Measurements from ENCODE around the gene RPP14. TPM values are rescaled to one million over a fixed set of nuclear protein-coding genes. Genes with fewer than 3 reads are reported as not detected.

RPP14 gene
- total RNA-seq (2012; rRNA removed) = 6.6 and 11.9 TPM in 2 replicates
- polyA plus RNA-seq (2012; rRNA removed) = 6.5 and 7.8 TPM in 2 replicates
- polyA plus RNA-seq (2012; cell fraction: cytosol; rRNA removed) = 3.2 TPM in 2 replicates
- polyA plus RNA-seq (2012; cell fraction: nucleus; rRNA removed; ENCODE audit: low replicate concordance) = 1.6 and 7.7 TPM in 2 replicates
- Bru-seq, nascent RNA = percentile 71 among the genes with signal in this experiment
- BruChase-seq, experiment 1, labeled RNA remaining after a 6-hour chase = percentile 84 among the genes with signal in this experiment
- BruChase-seq, experiment 2, labeled RNA remaining after a 2-hour chase = percentile 94 among the genes with signal in this experiment
- long read RNA-seq, full-length matches to known transcripts = 14 of 16 reads
- long read RNA-seq, partial matches to known transcripts = 0 of 16 reads
- long read RNA-seq, other reads (novel, unspliced or antisense) = 2 of 16 reads

DNA sequence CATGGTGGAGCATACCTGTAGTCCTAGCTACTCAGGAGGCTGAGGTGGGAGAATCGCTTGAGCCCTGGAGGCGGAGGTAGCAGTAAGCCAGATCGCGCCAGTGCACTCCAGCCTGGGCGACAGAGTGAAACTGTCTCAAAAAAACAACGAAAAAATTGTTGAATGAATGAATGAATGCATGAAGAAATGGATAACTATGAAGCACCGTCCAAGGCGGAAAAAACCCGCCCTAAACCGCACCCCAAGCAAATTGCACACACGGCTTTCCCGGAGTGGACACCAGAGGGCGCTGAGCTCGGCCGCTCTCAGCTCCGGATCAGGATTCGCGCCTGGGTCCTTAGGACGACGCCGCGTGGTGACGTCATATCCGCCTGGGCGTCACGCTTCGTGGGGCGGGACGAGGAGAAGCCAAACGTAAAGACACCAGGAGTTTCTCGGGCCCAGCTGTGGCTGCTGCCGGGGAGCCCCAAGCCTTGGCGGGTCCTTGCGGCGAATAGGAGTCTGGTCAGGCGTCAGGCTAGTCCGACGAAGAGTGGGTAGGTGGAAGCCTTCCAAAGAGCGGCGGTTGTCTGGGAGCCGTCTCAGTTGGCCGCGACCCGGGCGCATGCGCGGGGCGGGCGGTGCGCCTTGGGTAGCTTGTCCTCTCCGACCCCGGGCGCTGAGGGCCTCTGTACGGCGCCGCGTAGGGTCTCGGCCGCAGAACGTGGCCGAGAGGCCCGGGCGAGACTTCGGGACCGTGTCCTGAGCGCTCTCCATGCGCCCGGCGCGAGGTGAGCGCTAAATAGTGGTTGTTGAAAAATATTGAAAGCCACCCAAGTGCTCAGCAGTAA is at the start of gene RPP14, which contains the start of gene HTD2:
RPP14 (plus strand) TSS at position 364 of the 830 bp plus-strand sequence. CDS start 4,085 bp downstream, outside the sequence.
HTD2 (plus strand) TSS at position 639 of the 830 bp plus-strand sequence. CDS start 11,094 bp downstream, outside the sequence.
- DNase-seq = peak; percentile 97
- Histone ChIP-seq H4K8ac (ENCODE audit: low read depth in 2 of 2, low read length in 2 of 2) (peak within 1 kb of the TSS; percentile 34 to 98), H3K36me3 (ENCODE audit: control insufficient read depth, insufficient read depth, low read length) (peaks cover 5% of the 10 kb centered on the region), H3K9me3 (ENCODE audit: control insufficient read depth, insufficient read depth, low read length) (no peaks in the 10 kb centered on the region), H2AK9ac (replicated peaks; ENCODE audit: low read depth, low read length, poor library complexity) (peak within 1 kb of the TSS; percentile 95), H3K27ac (ENCODE audit: insufficient read depth, low read length) (peak within 1 kb of the TSS; percentile 94), H3K4me1 (ENCODE audit: control insufficient read depth, insufficient read depth, low read length) (peaks cover 6% of the 10 kb centered on the region), H2AK5ac (ENCODE audit: low read depth, low read length) (peak within 1 kb of the TSS; percentile 82), H2BK15ac (ENCODE audit: low read depth, low read length) (peak within 1 kb of the TSS; percentile 4; the same call in 1 of the 3 replicates), H3K4ac (ENCODE audit: low read depth, low read length) (peak within 1 kb of the TSS; percentile 93), H4K91ac (ENCODE audit: insufficient read depth, low read depth, low read length) (peak within 1 kb of the TSS; percentile 91), H2BK20ac (ENCODE audit: low read depth, low read length) (no peak within 1 kb of the TSS), H3K9ac (ENCODE audit: low read depth, low read length) (peak within 1 kb of the TSS; percentile 93), H3K9me1 (ENCODE audit: insufficient read depth, low read length) (peaks cover 4% of the 10 kb centered on the region), H3K56ac (ENCODE audit: extremely low read depth, insufficient read depth, low read length) (peak within 1 kb of the TSS; percentile 97), H2AFZ (replicated peaks; ENCODE audit: low read length, poor library complexity) (peak within 1 kb of the TSS; percentile 98), H4K5ac (ENCODE audit: low read depth, low read length) (peak within 1 kb of the TSS; percentile 89), H2BK120ac (ENCODE audit: low read depth, low read length) (peak within 1 kb of the TSS; percentile 78), H3K23ac (ENCODE audit: low read depth, low read length) (peak within 1 kb of the TSS; percentile 93), H3K14ac (replicated peaks; ENCODE audit: low read depth, low read length) (peak within 1 kb of the TSS; percentile 94), H3K4me3 (ENCODE audit: insufficient read depth, low read depth, low read length) (peak within 1 kb of the TSS; percentile 74), H4K20me1 (ENCODE audit: insufficient read depth, low read length) (peaks cover 36% of the 10 kb centered on the region), H3K18ac (ENCODE audit: low read depth, low read length) (peak within 1 kb of the TSS; percentile 82), H3K79me1 (ENCODE audit: low read depth in 1 of 2, low read length in 2 of 2) (peaks cover 19 to 38% of the 10 kb centered on the region in 2 experiments), H3K27me3 (ENCODE audit: control insufficient read depth, insufficient read depth, low read length) (peaks cover 9% of the 10 kb centered on the region), H2BK5ac (ENCODE audit: low read depth, low read length, poor library complexity, severe bottlenecking) (peak within 1 kb of the TSS; percentile 92), H3K4me2 (ENCODE audit: low read depth, low read length) (peak within 1 kb of the TSS; percentile 98)
- dilution Hi-C loops (cut with HindIII; ENCODE audit: low sequenced_read_pairs, unreplicated experiment) (no loop called here), intact Hi-C loops (cut with micrococcal nuclease) (loop anchor here (1.0 to 10.0 kb wide), 3 partner anchors 108 to 319 kb away; no protein-coding TSS in a partner anchor), in situ Hi-C loops (cut with MboI; ENCODE audit: low sequenced_read_pairs) (loop anchor here (10.0 kb wide), 1 partner anchor 301 kb away; the partner anchor contains the start of gene FLNB)
- WGBS, 2 experiments (ENCODE audit: extremely low coverage in 2 of 2, insufficient read length in 1 of 2) = 3% methylated on average over 42 of the region's 71 CpGs; no CpG with 5 or more reads in 1 of the 2 experiments
- ATAC-seq (ENCODE audit: low read depth) = peak; percentile 92
- CTCF ChIA-PET = interaction anchor here (0.6 to 2.5 kb wide), 14 partner anchors 11 to 473 kb away, joined by 3 to 18 read pairs (median 4); no protein-coding TSS in a partner anchor
- no TSS peak for BruUV-seq (replicated peaks)
- POLR2A ChIA-PET (ENCODE audit: unreplicated experiment) = interaction anchor here (0.9 to 1.0 kb wide), 2 partner anchors 34 to 186 kb away, joined by 3 read pairs; partner anchors contain the start of gene KCTD6
- TF ChIP-seq, protein P1, sequence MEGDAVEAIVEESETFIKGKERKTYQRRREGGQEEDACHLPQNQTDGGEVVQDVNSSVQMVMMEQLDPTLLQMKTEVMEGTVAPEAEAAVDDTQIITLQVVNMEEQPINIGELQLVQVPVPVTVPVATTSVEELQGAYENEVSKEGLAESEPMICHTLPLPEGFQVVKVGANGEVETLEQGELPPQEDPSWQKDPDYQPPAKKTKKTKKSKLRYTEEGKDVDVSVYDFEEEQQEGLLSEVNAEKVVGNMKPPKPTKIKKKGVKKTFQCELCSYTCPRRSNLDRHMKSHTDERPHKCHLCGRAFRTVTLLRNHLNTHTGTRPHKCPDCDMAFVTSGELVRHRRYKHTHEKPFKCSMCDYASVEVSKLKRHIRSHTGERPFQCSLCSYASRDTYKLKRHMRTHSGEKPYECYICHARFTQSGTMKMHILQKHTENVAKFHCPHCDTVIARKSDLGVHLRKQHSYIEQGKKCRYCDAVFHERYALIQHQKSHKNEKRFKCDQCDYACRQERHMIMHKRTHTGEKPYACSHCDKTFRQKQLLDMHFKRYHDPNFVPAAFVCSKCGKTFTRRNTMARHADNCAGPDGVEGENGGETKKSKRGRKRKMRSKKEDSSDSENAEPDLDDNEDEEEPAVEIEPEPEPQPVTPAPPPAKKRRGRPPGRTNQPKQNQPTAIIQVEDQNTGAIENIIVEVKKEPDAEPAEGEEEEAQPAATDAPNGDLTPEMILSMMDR (conservative IDR thresholded peaks at IDR 0.05; ENCODE audit: low read depth, low read length) = peak; percentile 98
- peak; percentile 51 for TF ChIP-seq BHLHE40 (IDR thresholded peaks at IDR 0.05; ENCODE audit: low read depth, low read length)
- TF ChIP-seq, protein P2, sequence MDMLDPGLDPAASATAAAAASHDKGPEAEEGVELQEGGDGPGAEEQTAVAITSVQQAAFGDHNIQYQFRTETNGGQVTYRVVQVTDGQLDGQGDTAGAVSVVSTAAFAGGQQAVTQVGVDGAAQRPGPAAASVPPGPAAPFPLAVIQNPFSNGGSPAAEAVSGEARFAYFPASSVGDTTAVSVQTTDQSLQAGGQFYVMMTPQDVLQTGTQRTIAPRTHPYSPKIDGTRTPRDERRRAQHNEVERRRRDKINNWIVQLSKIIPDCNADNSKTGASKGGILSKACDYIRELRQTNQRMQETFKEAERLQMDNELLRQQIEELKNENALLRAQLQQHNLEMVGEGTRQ (IDR thresholded peaks at IDR 0.05; ENCODE audit: low read depth, low read length) = peak; percentile 24; the same call in 1 of the 2 replicates
- peak; percentile 65 for TF ChIP-seq MAFK (IDR thresholded peaks at IDR 0.05; ENCODE audit: low read depth, low read length)
- peak; percentile 92 for TF ChIP-seq POLR2A (IDR thresholded peaks at IDR 0.05; ENCODE audit: low read depth, low read length)
- TF ChIP-seq RCOR1 (IDR thresholded peaks at IDR 0.05; ENCODE audit: insufficient replicate concordance, low read length) = no peak
- TF ChIP-seq RAD21 (IDR thresholded peaks at IDR 0.05; ENCODE audit: low read length) = peak; percentile 42
- no peak for TF ChIP-seq CHD1 (IDR thresholded peaks at IDR 0.05; ENCODE audit: low read depth, low read length)
- TF ChIP-seq, protein P3, sequence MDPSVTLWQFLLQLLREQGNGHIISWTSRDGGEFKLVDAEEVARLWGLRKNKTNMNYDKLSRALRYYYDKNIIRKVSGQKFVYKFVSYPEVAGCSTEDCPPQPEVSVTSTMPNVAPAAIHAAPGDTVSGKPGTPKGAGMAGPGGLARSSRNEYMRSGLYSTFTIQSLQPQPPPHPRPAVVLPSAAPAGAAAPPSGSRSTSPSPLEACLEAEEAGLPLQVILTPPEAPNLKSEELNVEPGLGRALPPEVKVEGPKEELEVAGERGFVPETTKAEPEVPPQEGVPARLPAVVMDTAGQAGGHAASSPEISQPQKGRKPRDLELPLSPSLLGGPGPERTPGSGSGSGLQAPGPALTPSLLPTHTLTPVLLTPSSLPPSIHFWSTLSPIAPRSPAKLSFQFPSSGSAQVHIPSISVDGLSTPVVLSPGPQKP (IDR thresholded peaks at IDR 0.05; ENCODE audit: borderline replicate concordance, low read depth, low read length) = no peak
- TF ChIP-seq NFE2L2 (IDR thresholded peaks at IDR 0.05; ENCODE audit: low read depth, low read length) = no peak
- no peak for TF ChIP-seq RFX5 (IDR thresholded peaks at IDR 0.05; ENCODE audit: low read depth, low read length)
